ENCODE data around the gene HDHD5.
A peak's percentile ranks its signal among the peaks of the same experiment; 100 is the strongest.
"Not testable (repeated sequence)": the region's sequence is repeated elsewhere in the genome, so short reads cannot be mapped to it uniquely, and the experiment has no call there.

Gene HDHD5

DNA sequence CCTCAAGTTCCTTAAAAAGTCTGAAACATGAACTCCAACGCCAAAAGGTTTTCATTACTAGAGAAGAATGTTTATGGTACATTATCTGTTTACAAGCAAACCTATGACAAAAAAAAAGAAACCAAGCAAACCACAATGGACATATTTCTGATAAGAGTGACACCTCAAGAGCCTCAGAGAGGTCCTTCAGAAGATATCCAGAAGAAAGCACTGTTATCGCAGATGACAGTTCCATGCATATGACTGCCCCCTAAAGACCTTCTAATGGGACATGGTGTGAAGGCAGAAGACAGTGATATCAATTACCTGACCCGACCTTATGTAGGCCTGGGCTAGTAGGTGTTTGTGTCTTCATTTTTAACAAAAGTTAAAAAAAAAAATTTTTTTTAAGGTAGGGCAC lies 3.1 kb downstream of the HDHD5 start:
- DNase-seq = no peak

GRCh38 chr22:17152971-17153370 lies 6.1 kb downstream of the HDHD5 start:
- DNase-seq = no peak

DNA sequence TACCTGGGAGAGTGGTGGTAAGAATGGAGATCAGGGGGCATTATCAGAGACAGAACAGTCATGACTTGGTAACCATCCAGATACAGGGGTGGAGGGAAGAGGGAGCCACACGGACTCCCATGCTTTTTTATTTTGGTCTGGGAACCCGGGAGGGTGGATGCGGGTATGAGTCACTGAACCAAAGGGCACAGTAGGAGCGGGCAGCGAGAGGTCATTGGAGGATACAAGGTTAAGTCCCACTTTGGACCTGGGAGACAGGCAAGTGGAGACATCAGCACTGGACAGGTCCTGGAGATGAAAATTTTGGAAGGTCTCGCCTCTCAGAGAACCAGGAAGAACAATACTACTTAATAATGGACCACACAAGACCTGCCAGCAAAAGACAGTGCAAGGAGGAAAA lies 6.7 kb downstream of the HDHD5 start:
- DNase-seq = no peak

DNA sequence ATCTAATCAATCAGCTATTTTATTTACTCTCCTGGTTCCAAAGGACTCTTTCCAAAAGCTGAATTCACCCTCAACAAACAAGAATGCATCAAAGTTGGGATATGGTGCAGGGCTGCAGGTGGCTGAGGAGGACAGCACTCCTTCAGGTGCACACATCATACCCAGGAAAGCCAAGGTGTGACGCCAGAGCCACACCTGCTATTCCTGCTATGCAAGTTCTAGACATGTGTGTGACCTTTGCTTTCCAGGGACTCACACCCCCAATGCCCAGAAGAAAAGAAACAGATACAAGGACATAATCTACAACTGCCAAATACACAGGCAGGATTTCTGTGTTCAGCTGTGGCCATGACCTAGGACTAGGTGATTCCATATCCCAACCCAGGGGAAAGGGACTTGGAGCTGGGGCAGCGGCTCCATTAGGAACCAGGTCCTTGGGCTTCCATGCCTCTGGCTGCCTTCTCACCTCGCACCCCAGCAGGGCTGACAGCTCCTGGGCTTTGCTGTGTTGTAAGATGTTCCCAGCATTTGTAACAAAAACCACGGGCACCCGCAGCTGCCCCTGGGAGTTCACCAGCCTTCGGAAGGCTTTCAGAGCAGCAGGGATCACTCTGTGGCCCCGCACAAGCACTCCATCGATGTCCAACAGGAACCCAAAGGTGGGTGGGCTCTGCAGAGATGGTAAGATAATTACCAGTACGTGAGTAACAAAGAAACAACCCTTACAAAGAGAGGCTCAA lies 9.8 kb downstream of the HDHD5 start:
- DNase-seq = no peak

DNA sequence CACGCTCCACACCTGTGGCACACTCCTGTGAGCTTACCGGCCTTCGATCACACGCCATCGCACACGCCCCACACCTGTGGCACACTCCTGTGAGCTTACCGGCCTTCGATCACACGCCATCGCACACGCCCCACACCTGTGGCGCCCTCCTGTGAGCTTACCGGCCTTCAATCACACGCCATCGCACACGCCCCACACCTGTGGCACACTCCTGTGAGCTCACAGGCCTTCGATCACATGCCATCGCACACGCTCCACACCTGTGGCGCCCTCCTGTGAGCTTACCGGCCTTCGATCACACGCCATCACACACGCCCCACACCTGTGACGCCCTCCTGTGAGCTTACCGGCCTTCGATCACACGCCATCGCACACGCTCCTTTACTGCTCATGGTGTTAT lies 11.6 kb downstream of the HDHD5 start:
- DNase-seq = not testable (repeated sequence)

DNA sequence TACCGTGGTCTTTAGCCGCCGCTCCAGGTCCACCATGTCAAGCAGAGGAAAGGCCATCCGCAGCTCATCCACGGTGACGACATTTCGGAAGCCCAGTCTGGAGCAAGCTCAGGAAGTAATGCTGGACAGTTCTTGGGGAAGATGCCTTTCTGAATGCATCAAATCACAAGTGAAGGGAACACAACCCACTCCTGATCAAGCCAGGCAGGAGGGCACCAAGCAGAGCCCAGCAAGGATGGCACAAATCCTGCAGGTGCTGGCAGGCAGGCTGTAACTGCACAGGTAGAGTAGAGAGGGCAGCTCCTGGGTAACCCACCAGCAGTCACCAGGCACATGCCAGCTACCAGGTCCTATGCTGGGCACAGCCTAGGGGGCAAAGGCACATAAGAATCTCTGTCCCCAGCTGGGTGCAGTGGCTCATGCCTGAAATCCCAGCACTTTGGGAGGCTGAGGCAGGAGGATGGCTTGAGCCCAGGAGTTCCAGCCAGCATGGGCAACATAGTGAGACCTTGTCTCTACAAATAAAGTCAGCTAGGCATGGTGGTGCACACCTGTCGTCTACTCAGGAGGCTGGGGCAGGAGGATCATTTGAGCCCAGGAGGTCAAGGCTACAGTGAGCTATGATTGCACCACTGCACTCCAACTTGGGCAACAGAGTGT lies 13.9 kb downstream of the HDHD5 start:
- DNase-seq = no peak

DNA sequence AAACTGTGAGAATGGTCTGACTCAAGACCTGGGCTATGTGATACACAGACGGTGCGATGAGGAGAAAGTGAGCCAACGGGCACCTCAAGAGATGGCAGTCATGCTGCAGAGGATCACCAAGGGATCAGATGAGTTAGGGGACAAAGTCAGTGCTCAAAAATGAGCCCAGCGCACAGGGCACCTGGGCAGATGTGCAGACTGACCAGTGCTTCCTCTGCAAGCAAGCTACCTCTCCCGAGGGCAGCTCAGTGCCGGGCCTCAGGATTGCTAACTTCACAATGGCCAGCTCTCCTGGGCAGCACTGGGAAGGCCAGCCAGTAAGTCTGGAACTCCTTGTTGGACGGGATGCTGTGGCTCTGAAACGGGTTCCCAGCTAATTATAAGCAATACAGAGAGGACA lies 15.3 kb downstream of the HDHD5 start:
- DNase-seq = no peak

GRCh38 chr22:17143101-17143500 lies 16.0 kb downstream of the HDHD5 start:
- no peak for DNase-seq

DNA sequence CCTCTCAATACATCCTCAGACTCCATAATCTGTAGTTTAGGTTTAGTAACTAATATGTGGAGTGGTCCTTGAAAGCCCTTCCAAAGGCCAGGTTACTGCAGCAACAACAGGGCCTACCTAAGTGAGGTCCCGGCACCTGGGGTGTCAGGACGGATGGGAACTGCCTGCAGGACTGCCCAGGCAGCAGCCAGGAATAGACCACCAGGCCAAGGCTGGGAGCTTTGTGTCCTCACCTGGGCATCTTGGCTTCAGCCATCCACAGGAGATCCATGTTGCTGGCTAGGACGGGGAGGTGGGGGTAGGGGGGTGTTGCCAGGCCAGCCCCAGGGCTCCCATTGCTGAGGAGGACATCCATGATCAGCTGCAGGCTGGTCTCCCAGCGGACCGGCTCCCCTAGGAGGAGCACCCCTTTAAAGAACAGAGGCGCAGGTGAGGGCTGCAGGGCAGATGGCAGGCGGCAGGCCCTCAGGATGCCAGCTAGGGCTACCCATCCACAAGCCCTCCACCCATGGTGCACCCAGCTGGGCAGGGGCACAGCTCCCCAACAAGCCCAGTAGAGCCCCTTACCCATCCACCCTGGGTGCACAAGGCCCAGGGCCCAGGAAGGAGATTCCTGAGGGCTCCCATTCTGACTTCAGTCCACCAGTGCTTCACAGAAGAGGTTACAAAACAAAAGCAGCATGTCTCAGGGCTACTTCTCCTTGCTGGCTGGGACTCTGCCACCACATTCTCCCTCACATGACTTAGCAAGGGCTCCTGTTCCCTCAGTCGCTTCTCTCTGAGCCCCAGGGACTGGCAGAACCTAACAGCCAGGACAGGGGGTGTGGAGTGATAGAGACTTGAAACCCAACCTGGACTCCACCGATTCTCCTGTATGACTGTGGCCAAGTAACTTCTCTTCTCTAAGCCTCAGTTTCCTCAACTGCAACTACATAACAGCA lies 18.0 kb downstream of the HDHD5 start:
- DNase-seq = no peak

GRCh38 chr22:17140022-17140421 lies 19.1 kb downstream of the HDHD5 start:
- DNase-seq = no peak

- no peak for DNase-seq
These were observed 20.6 kb downstream of the HDHD5 start for GRCh38 chr22:17138513-17138912.

GRCh38 chr22:17137861-17138425 lies 21.1 kb downstream of the HDHD5 start:
- DNase-seq = no peak

DNA sequence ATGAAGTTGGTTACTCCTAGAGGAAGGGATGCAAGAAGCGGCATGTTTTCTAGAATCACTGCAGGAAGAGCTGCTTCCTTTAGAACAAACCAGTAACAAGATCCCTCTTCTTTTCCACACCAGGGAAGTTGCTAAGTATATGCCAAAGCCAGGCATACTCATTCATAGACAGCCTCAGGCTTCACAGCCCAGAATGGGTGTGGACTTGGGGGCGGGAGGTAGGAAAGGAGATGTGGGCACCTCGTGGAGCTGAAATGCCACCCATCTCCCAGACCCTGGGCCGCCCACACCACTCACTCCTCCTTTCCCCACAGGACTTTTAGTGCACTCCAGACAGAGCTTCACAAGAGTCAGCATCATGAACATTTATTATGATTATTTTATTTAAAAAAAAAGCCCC lies 21.9 kb downstream of the HDHD5 start:
- DNase-seq = no peak

GRCh38 chr22:17135153-17135760 lies 23.8 kb downstream of the HDHD5 start:
- DNase-seq = no peak

DNA sequence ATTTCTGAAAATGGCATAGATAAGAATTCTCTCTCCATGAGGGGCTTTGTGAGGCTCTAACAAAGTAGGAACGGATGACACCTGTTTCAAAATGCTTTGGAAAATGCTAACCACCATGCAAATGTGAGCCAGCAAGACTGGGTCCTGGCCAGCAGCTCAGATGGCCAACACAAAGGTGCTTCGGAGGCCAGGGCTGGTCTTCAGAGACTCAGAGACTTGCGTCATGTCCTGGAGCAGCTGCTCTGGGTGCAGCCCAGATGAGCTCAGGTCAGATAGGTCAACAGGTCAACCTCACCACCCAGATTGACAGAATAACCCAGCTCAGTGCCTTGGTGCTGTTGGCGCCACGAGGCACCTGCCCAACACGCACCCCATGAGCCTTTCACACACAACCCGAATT lies 25.9 kb downstream of the HDHD5 start:
- DNase-seq = no peak

DNA sequence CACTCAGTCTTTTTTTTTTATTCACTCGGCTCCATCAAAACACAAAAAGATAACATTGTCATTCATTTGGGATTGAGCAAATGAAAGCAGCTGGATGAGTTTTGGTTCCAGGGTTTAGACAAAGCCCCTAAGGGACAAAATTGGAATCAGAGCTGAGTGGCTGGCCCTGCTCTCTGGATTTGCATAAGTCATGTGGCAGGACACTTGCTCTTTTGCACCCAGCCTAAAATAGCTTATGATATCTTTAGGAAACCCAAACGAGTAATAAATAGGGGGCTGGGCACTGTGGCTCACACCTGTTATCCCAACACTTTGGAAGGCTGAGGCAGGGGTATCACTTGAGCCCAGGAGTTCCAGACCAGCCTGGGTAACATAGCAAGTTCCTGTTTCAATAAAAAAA lies 27.0 kb downstream of the HDHD5 start:
- DNase-seq = no peak

GRCh38 chr22:17131686-17132085 lies 27.4 kb downstream of the HDHD5 start:
- DNase-seq = no peak

DNA sequence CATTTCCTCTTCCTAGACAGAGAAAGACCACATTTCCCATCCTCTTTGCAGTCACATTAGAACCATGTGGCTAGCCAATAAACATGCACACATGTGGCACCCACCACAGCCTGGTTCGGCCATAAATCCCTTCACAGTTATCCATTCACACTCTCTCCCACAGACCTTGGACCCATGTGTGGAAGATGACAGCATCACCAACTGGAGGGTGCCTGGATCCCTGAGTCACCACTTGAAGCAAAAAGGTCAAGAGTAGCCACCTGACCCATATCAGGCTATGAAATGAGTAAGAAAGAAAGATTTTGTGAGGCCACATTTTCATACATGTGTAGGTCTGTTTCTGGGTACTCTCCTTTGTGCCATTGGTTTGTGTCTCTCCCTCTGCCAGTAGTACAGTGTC lies 28.9 kb downstream of the HDHD5 start:
- DNase-seq = no peak

DNA sequence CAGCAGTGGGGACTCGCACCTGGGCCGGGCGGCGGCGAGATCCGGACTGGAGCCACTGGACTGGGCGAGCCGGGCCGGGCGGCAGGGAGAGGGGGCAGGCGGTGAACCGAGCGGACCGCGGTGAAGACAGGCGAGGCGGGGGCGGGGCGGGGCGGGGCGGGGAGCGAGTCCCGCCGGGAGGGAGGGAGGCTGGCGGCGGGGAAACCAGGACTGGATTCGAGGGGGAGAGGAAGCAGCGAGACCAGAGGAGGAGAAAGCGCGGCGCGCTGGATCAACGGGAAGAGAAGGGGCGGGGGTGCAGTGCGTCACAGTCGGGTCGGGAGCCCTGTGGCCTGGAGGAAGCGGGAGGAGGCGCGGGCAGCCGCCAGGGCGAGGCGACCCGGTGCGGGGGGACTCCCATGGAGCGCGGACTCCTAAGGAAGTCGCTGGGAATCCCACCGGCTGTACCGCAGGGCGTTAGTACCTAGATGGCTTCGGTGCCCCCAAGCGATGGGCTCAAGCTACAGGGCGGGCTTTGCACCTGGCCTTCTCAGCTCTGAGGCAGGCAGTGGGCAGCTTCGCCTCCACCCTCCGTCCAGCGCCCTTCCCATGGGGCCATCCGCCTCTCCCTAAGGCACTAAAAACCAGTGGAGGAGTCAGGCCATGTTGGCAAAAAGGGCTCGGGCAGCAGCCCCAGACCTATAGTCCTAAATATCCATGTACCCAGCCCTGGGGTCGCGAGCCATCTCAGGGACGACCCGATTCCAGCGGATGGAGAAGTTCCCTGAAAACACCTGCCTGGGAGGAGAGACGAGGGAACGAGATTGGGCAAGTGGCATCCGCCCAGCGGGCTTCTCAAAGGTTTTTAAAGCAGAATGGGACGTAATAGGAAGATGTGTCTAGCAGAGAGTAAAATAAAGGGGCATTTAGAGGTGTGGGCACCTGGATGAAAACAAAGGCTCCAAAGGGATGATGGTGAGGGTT lies 37.6 kb downstream of the HDHD5 start, which contains the start of gene TMEM121B:
TSS of gene TMEM121B (minus strand) at position 128 of the 963 bp plus-strand sequence. CDS start 233 bp downstream, outside the sequence.
- DNase-seq = no peak

DNA sequence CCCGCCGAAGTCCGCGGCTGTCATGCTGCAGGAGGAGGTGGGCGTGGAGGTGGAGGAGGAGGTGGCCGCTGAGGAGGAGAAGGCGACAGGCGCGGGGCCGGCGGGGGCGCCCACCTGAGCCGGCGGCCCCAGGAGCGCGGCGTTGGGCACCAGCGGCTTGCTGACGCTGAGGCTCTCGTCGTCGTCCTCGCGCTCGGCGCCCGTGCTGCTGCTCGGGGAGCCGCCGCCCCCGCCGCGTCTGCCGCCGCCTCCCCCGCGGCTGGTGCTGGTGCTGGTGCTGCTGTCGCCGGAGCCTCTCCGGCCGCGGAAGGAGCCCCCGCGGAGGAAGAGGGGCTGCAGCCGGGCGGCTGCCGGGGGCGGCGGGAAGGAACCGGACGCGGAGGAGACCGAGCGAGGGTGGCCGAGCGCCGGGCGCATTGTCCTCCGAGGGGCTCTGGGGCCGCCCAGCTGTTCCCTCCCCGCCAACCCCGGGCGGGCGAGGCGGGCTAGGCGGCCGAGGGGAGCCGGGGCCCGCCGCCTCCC lies 38.3 kb downstream of the HDHD5 start:
- DNase-seq = peak; percentile 41

DNA sequence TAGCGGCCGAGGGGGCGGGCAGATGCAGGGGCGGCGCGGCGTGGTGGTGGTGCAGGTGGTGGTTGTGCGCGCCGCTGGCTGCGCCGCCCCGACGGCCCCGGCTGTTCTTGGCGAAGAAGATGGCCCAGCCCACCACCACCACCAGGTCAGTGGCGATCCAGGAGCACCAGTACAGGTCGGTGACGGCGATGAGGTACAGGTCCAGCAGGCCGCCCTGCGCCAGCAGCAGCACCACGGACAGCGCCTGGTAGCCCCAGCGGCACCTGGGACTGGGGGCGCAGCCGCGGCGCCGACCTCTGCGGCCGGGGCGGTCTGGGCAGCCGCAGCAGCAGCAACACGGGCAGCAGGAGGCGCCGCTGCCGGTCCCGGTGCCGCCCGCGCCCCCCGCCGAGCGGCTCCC lies 38.8 kb downstream of the HDHD5 start:
- peak; percentile 64 for DNase-seq
